AG04449 (cell line): ENCODE data around the gene SMOC2.
"Not testable (repeated sequence)": the region's sequence is repeated elsewhere in the genome, so short reads cannot be mapped to it uniquely, and the experiment has no call there.

ENCODE experiments used
- CTCF ChIA-PET: fragments of 350-600 bp; formaldehyde crosslinking; extraction: SDS; loops from one replicate; lab custom pipeline; 2021; ENCODE audit warnings: antibody characterized with exemption; lab: Yijun Ruan, JAX
- POLR2A ChIA-PET: fragments of 400-600, 350-600 bp; formaldehyde crosslinking; extraction: SDS; loops from one replicate; lab custom pipeline; 2020; ENCODE audit warnings: antibody characterized with exemption, inconsistent platforms; lab: Yijun Ruan, JAX
- DNase-seq: peaks from one replicate; pipeline ENCODE4 v3.0.0-alpha.2; 2010; ENCODE audit warnings: low read depth, low spot score
- H3K4me3 ChIP-seq: 2 replicates; pipeline ENCODE4 v1.5.1; 2011; ENCODE audit warnings: low read depth, mild to moderate bottlenecking, control low read depth, low read length
- TF ChIP-seq, protein P1 (sequence below): IDR thresholded peaks from one replicate; pipeline ENCODE4 v1.5.1; 2011; ENCODE audit warnings: mild to moderate bottlenecking, moderate library complexity, low read length, control low read depth, inconsistent platforms; ENCODE audit not compliant: insufficient read depth; ENCODE audit errors: missing control alignments

SMOC2 gene

DNA sequence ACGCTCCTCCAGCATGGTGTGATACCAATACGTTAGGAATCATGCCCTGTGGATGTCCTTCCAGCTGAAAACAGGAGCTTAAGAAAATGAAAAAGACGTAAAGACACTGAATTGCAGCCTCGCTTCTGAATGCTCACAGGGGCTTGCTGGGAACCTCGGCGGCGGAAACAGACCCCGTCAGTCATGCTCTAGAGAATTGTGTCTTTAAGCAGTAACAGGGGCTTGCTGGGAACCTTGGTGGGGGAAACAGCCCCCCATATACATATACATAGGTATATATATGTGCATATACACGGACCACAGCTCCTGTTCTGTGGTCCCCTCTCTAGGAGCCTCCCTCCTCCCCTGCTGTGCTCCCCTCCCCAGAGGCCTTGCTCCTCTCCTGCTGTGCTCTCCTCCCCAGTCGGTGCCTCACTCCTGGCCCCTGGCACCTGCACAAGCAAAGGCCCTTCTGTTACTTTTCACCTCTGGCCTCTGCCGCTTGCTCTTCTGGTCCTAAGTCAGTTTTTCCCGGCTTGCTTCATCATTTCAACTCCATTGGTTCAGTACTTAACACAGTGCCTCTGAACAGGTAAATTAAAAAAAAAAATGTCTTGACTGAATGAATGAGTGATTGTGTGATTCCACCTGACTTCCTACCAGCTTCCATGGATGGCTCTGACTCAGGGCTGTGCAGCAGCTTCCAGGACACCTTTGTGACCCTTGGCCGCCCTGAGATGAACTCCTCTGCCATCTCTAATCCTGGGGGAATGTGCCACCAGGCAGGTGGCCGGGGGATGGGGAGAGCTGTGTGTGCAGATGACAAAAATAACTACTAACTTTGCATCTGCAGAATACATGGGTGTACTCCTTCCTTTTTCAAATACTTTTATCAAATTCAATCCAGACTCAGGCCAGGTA, 246.1 kb downstream of the SMOC2 start:
- no peak overlapping the region for H3K4me3 ChIP-seq
- DNase-seq: no peak
- ChIA-PET POLR2A (no interaction called here), CTCF (no interaction called here)
- TF ChIP-seq, protein P1, sequence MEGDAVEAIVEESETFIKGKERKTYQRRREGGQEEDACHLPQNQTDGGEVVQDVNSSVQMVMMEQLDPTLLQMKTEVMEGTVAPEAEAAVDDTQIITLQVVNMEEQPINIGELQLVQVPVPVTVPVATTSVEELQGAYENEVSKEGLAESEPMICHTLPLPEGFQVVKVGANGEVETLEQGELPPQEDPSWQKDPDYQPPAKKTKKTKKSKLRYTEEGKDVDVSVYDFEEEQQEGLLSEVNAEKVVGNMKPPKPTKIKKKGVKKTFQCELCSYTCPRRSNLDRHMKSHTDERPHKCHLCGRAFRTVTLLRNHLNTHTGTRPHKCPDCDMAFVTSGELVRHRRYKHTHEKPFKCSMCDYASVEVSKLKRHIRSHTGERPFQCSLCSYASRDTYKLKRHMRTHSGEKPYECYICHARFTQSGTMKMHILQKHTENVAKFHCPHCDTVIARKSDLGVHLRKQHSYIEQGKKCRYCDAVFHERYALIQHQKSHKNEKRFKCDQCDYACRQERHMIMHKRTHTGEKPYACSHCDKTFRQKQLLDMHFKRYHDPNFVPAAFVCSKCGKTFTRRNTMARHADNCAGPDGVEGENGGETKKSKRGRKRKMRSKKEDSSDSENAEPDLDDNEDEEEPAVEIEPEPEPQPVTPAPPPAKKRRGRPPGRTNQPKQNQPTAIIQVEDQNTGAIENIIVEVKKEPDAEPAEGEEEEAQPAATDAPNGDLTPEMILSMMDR: no peak

DNA sequence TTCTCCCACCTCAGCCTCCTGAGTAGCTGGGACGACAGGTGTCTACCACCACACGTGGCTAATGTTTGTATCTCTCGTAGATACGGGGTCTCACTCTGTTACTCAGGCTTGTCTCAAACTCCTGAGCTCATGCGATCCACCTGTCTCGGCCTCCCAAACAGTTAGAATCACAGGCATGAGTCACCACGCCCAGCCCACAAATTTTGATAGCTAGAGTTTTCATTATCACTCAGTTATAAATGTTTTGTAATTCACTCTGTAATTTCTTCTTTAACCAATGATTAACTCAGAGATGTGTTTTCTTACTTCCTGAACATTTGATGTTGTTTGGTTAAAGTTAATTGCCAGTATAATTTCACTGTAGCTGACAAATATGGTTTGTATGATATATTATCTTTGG, 249.3 kb downstream of the SMOC2 start:
- H3K4me3 ChIP-seq: no peak overlapping the region
- POLR2A ChIA-PET: no interaction called here
- CTCF ChIA-PET: no interaction called here
- no peak for DNase-seq
- TF ChIP-seq, protein P1: no peak

DNA sequence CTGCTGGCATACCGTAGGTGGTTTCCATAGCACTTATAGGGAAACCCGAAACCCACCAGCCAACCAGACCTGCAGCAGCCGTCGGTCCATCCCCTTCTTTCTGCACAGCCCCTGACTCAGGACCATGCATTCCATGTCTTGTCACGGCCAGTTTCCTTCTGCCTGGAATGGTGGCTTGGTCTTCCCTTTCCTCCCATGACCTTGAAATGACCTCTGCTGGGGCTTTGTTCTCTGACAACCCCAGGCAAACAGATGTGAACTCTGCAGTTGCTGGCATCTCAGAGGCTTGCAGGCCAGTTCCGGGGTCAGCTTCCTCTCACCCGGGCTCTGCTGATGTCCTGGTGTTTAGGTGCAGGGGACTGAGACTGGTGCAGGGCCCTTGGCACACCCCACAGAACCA, 250.8 kb downstream of the SMOC2 start:
- no peak for DNase-seq
- CTCF ChIA-PET: no interaction called here
- TF ChIP-seq, protein P1: no peak
- H3K4me3 ChIP-seq: no peak overlapping the region
- POLR2A ChIA-PET: no interaction called here

DNA sequence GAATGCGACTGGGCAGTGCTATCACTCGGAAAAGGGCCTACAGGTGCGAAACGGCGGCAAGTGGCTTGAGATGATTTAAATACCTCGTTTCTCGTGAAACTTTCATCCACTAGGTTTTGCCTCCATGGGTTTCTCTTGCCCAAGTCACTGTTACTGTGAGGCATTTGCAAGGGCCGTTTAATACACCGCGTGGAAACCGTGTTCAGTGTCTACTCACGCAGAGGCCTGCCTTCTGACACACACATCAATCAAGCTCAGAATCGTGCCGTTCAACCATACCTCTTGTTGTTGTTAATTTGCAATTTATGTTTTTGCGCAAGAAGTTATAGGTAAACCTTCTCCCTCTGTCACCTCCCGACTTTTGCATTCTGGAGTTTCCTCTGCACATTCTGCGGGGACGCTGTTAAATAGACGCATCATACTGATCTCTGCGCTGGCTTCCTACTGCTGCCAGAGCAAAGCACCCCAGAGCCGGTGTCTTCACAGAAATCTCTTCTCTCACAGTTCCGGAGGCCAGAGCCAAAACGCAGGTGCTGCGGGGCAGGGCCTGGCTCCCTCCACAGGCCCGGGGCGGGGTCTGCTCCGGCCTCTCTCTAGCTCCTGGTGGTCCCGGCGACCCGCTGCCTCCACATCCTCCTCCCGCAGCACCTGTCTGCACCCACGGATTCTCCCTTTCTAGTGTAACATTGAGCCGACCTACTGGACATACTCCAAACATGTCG, 251.4 kb downstream of the SMOC2 start:
- CTCF ChIA-PET: no interaction called here
- POLR2A ChIA-PET: no interaction called here
- DNase-seq: no peak
- H3K4me3 ChIP-seq: no peak overlapping the region
- TF ChIP-seq, protein P1: no peak

DNA sequence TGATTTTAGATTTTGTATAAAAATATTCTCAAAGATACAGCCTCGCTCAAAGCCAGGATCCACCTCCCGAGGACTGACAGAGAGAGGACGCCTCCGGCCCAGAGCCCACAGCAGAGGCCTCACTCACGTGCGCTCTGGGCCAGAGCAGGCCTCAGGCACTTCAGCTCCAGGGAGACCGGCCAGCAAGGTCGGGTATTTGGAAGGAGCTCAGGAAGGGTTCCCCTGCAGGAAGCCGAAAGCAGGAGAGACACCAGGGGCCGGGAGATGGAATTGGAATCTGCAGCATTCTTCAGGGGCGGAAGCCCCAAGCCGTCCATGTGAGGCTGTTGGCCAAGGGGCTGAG, 251.9 kb downstream of the SMOC2 start:
- CTCF ChIA-PET, DNase-seq, H3K4me3 ChIP-seq, POLR2A ChIA-PET: not testable (repeated sequence)

DNA sequence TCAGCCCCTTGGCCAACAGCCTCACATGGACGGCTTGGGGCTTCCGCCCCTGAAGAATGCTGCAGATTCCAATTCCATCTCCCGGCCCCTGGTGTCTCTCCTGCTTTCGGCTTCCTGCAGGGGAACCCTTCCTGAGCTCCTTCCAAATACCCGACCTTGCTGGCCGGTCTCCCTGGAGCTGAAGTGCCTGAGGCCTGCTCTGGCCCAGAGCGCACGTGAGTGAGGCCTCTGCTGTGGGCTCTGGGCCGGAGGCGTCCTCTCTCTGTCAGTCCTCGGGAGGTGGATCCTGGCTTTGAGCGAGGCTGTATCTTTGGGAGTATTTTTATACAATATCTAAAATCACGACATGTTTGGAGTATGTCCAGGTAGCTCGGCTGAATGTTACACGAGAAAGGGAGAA, 253.8 kb downstream of the SMOC2 start:
- DNase-seq, CTCF ChIA-PET, POLR2A ChIA-PET, H3K4me3 ChIP-seq: not testable (repeated sequence)

DNA sequence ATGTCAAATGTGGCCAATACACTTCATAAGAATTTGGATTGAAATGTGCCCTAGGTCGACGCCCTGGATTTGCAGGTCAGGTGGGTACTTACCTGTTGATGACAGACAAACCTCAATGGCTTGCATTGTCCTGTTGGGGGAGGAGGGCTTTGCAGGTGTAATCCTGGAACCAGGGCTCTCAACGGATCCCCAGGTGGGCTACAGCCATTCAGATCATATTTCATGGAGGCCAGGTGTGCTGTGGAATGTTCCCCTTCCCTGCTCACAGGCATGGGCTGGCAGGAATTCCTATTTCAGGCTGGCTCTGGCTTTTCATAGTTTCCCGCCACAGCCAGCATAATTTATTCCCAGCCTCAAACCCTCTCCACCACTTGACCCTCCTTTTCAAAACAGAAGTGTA, 254.7 kb downstream of the SMOC2 start:
- ChIA-PET CTCF (no interaction called here), POLR2A (no interaction called here)
- no peak overlapping the region for H3K4me3 ChIP-seq
- TF ChIP-seq, protein P1: no peak
- no peak for DNase-seq
